ENCODE measurements around the gene LRMDA.

Gene LRMDA

DNA sequence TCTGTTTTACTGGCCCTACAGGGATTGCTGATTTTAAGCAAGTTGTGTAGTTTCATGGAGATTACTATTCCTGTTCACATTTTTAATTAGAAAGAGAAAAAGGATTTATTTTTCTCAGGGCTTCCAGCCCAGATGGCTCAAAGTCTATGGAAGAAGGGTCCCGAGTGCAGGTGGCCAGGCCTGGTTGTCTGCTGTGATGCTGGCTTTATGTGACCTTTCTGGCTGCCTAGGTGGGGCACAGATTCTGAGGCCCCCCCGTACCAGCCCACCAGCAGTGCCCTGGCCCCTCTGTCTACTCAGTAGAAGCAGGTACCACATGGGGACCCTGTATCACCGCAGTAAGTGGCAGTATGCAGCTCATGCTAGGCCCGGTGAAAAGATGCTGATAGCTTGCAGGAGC lies 426.5 kb downstream of the LRMDA start:
- no peak for DNase-seq

DNA sequence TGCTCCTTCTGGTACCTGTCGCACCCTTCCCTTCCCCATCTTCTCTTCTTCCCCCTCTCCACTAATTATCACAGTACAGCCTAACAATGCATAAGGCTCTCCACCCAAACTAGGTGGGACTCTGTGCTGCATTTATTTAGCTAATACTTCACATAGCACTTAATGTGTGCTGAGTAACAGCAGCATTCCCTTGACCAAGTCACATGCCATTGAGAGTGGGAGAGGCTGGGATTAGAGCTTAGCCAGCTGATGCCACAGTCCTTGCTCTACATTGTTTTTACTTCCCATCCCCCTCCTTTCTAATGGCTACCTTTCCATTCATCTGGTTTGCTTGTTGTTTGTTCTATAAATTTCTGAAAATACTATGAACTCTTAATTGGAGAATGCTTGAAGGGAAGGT lies 426.9 kb downstream of the LRMDA start:
- Mint-ChIP-seq H3K9me3 (no peaks in the 10 kb centered on the region), H3K36me3 (no peaks in the 10 kb centered on the region), H3K4me3 (no peak overlapping the region), H3K4me1 (no peaks in the 10 kb centered on the region), H3K27me3 (no peaks in the 10 kb centered on the region), H3K27ac (no peak overlapping the region)
- CTCF ChIA-PET: no interaction called here
- DNase-seq: no peak

More for the DNA sequence above, 426.5 kb downstream of the LRMDA start:
- H3K4me1 Mint-ChIP-seq: no peaks in the 10 kb centered on the region
- H3K4me3 Mint-ChIP-seq: no peak overlapping the region
- H3K27me3 Mint-ChIP-seq: no peaks in the 10 kb centered on the region
- H3K27ac Mint-ChIP-seq: no peak overlapping the region
- no peaks in the 10 kb centered on the region for H3K9me3 Mint-ChIP-seq
- H3K36me3 Mint-ChIP-seq: no peaks in the 10 kb centered on the region
- CTCF ChIA-PET: no interaction called here

DNA sequence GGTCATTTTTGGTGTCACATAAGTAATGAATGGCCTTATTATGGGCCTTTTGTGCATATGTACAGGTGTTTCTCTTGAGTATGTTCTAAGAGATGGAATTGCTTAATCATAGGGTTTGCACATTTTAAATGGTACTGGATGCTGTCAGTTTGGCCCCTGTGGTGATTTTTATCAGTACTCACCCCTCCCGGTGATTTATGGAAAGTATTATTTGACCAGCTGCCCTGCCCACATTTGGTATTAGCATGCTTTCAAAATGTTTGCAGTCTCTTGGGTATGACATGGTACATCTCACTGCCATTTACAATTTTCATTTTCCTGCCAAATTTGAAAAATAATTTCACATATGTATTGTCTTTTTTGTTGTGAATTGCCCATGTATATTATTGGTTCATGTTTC lies 427.7 kb downstream of the LRMDA start:
- CTCF ChIA-PET: no interaction called here
- no peak overlapping the region for H3K4me3 Mint-ChIP-seq
- DNase-seq: no peak
- no peaks in the 10 kb centered on the region for H3K27me3 Mint-ChIP-seq
- H3K4me1 Mint-ChIP-seq: no peaks in the 10 kb centered on the region
- no peaks in the 10 kb centered on the region for H3K36me3 Mint-ChIP-seq
- H3K27ac Mint-ChIP-seq: no peak overlapping the region
- H3K9me3 Mint-ChIP-seq: no peaks in the 10 kb centered on the region

DNA sequence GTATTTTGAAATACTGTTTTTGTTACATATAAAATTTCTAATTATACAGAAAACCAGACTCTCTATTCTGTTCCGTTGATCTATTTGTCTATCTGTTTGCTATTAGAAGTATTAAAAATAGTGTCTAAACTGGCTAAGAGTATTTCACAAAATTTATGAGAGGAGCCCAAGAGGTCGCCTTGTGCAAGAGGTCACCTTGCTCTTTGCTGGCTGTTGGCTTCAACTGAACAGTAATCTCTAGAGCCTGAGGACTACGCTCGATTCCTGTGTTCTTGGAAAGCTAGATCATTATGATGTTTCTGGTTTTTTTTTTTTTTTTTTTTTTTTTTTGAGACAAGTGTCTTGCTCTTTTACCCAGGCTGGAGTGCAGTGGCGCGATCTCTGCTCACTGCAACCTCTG lies 428.6 kb downstream of the LRMDA start:
- DNase-seq: no peak
- Mint-ChIP-seq H3K27me3 (no peaks in the 10 kb centered on the region), H3K4me1 (no peaks in the 10 kb centered on the region), H3K27ac (no peak overlapping the region), H3K4me3 (no peak overlapping the region), H3K9me3 (no peaks in the 10 kb centered on the region), H3K36me3 (no peaks in the 10 kb centered on the region)
- CTCF ChIA-PET: no interaction called here

DNA sequence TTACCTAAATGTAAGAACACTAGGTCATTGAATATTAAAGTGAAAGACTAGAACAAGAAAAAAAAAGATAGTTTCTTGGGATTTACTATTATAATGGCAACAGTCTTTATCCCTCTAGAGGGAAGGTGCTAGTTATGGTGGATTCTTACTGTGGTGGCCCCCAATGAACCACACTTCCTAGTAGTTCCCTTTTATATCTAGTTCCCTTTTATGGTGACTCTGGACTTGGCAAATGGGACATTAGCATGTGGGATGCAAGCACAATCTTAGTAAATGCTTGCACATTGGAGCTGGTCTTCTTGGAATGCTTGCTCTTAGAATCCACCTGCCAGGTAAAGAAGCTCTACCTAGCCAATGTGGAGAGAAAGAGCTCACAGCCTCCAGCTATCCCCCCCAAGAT lies 430.2 kb downstream of the LRMDA start:
- no peaks in the 10 kb centered on the region for H3K4me1 Mint-ChIP-seq
- H3K27ac Mint-ChIP-seq: no peak overlapping the region
- no peaks in the 10 kb centered on the region for H3K27me3 Mint-ChIP-seq
- H3K4me3 Mint-ChIP-seq: no peak overlapping the region
- no peaks in the 10 kb centered on the region for H3K36me3 Mint-ChIP-seq
- H3K9me3 Mint-ChIP-seq: no peaks in the 10 kb centered on the region
- CTCF ChIA-PET: no interaction called here
- no peak for DNase-seq

DNA sequence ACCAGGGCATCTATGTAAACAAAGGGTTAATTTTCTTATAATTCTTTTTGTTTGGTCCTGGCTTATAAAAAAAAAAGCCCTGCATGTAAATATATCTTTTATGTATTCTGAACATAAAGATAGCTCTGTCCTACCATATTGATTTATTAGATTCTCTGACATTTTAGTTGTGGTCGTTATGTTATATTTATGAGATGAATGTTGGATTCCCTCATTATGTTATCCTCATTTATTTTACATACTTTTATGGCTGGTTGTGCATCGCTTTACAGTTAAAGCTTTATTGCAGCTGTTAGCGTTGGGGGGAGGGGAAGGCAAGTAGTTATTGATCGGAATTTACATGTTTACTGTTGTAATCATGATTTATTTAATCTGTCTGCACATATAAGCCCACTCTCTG lies 431.5 kb downstream of the LRMDA start:
- no peaks in the 10 kb centered on the region for H3K4me1 Mint-ChIP-seq
- H3K36me3 Mint-ChIP-seq: no peaks in the 10 kb centered on the region
- H3K27me3 Mint-ChIP-seq: no peaks in the 10 kb centered on the region
- no peak overlapping the region for H3K4me3 Mint-ChIP-seq
- no peak overlapping the region for H3K27ac Mint-ChIP-seq
- CTCF ChIA-PET: no interaction called here
- no peaks in the 10 kb centered on the region for H3K9me3 Mint-ChIP-seq
- no peak for DNase-seq

DNA sequence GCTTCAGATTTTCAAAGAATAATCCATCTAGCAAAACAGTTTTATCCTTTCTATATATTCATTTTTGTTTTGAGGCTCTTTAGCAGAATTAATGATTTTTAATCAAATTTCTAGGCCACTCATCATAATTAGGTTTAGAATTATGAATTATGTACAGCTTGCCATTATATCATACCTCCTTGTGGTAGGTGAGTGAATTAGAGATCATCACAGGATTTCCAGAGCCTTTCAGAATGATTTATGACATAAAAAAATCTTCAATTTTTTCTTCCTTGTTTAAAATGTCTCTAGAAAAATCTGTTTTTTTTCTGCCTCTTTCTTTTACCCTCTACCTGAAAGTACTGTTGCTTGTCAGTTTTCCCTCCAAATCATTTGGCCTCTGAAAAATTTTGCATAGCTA lies 433.3 kb downstream of the LRMDA start:
- Mint-ChIP-seq H3K9me3 (no peaks in the 10 kb centered on the region), H3K27ac (no peak overlapping the region), H3K36me3 (no peaks in the 10 kb centered on the region), H3K4me3 (no peak overlapping the region), H3K4me1 (no peaks in the 10 kb centered on the region), H3K27me3 (no peaks in the 10 kb centered on the region)
- CTCF ChIA-PET: no interaction called here
- no peak for DNase-seq

DNA sequence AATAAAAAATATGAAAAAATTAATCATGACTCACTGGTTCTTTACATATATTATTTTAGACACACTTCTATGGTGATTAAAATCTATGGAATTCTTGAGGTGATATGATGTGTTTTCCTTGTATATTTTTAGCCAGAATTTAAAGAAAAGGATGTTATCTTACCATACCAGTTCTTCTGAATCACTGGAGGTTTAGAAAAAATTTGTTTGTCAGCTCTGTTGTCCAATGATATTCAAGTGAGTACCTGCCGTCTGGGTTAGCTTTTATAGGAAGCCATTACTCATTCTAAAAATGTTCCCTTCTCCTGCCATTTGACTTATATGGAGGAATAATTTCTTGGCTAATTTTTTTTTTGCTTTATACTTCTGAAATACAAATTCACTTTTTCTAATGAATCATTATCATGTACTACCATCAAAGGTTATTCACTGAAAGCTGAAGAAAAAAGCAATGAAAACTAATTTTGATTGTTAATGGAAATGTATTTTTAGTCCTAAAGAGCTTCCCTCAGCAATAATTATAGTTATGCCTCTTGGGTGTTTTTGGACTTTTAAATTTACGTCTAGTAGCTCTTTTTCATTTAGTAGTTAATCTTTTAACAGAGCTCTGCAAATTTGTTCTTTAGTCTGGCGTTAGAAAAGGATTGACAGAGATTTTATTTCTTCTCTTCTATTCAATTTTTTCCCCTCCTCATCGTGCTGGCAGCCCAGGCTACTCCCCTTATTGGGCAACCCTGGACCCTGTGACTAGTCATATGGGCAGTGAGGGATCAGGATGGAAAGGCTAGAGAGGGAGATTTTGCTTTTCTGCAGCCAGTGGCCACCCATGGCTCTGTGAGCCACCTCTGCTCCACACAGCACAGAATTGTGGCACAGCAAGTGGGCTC lies 434.2 kb downstream of the LRMDA start:
- Mint-ChIP-seq H3K4me1 (no peaks in the 10 kb centered on the region), H3K4me3 (no peak overlapping the region), H3K27me3 (no peaks in the 10 kb centered on the region), H3K36me3 (no peaks in the 10 kb centered on the region), H3K27ac (no peak overlapping the region), H3K9me3 (no peaks in the 10 kb centered on the region)
- DNase-seq: no peak
- CTCF ChIA-PET: no interaction called here

DNA sequence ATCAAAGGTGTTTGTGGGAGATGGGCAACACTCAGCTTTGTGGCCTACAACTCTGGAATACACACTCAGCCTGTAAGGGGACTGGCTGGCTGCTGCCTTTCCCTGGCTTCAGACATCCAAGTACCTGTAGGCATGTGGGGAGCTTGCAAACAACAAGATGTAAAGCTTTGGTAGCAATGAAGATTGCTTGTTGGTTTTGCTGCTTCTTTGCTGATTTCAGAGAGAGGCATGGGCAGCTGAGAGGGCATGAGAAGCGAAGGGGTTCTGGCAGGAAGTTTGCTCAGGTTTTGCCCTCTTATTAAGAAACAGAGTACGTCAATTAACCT lies 434.8 kb downstream of the LRMDA start:
- Mint-ChIP-seq H3K4me1 (no peaks in the 10 kb centered on the region), H3K36me3 (no peaks in the 10 kb centered on the region)
- CTCF ChIA-PET: no interaction called here

DNA sequence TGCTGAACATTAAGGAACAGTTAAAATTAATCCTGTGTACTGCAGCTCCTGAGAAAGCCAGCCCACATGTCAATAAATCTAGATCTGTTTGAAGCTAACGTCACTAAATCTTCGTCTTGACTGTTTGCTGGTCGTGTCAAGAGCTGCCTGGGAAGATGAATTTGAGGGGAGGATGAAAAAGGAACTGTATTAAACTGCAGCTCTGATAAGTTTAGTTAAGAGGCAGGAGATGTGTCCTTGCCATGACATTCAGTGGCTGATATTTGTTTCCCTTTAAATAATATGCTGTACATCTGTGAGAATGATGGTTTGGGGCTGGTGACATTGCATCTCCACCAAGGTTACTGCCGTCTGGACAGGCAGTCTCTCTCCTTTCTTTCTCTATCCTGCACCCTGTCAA lies 435.3 kb downstream of the LRMDA start:
- H3K9me3 Mint-ChIP-seq: no peaks in the 10 kb centered on the region
- no peaks in the 10 kb centered on the region for H3K36me3 Mint-ChIP-seq
- no peak overlapping the region for H3K27ac Mint-ChIP-seq
- DNase-seq: no peak
- CTCF ChIA-PET: no interaction called here
- H3K27me3 Mint-ChIP-seq: no peaks in the 10 kb centered on the region
- no peak overlapping the region for H3K4me3 Mint-ChIP-seq
- H3K4me1 Mint-ChIP-seq: no peaks in the 10 kb centered on the region

More for the DNA sequence above, 434.8 kb downstream of the LRMDA start:
- Mint-ChIP-seq H3K27ac (no peak overlapping the region), H3K9me3 (no peaks in the 10 kb centered on the region), H3K27me3 (no peaks in the 10 kb centered on the region), H3K4me3 (no peak overlapping the region)
- no peak for DNase-seq

DNA sequence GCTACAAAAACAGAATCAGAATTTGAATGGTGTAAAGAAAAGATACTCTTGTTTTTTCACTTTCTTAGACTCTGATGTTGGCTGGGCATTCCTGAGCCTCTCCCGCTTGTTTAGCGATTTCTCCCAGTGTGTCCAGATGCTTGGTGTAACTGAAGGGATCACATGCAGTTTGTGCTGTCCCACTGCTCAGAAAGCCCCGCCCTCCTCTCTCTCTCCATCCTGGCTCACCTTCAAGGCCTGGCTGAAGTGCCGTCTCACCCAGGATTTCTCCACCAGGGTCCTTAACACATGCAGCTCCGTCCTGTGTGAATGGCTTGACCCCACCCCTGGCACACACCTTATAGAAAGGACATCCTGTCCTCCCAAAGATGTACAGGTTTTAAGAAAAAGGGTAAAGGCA lies 437.1 kb downstream of the LRMDA start:
- H3K4me1 Mint-ChIP-seq: no peaks in the 10 kb centered on the region
- CTCF ChIA-PET: no interaction called here
- H3K9me3 Mint-ChIP-seq: no peaks in the 10 kb centered on the region
- DNase-seq: no peak
- no peaks in the 10 kb centered on the region for H3K36me3 Mint-ChIP-seq
- H3K27me3 Mint-ChIP-seq: no peaks in the 10 kb centered on the region
- no peak overlapping the region for H3K4me3 Mint-ChIP-seq
- no peak overlapping the region for H3K27ac Mint-ChIP-seq

DNA sequence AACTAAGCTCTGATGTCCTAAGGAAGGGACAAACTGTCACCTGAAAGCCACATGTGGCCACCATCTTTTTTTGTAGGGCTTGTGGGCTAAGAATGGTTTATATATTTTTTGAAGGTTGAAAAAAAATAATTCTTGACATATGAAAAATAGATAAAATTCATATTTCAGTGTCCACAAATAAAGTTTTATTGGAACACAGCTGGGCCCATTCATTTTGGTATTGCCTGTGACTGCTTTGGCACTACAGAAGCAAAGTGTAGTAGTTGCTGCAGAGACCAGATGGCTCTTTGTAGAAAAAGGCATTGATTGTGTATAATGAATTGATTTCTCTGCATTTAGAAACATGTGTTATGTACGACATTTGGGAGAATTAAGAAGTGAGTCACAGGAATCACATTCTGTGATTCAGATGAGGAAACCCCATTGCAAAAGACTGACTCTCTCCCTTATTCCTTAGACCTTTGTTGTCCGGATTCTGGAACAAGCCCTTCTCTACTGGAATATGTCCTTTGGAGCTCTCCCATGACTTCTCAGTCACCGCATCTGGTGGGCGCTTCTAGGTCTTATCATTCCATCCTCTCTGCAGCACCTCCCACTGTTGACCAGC lies 438.7 kb downstream of the LRMDA start:
- no peak overlapping the region for H3K27ac Mint-ChIP-seq
- CTCF ChIA-PET: no interaction called here
- H3K4me3 Mint-ChIP-seq: no peak overlapping the region
- H3K36me3 Mint-ChIP-seq: no peaks in the 10 kb centered on the region
- DNase-seq: no peak
- no peaks in the 10 kb centered on the region for H3K4me1 Mint-ChIP-seq
- no peaks in the 10 kb centered on the region for H3K9me3 Mint-ChIP-seq
- no peaks in the 10 kb centered on the region for H3K27me3 Mint-ChIP-seq

DNA sequence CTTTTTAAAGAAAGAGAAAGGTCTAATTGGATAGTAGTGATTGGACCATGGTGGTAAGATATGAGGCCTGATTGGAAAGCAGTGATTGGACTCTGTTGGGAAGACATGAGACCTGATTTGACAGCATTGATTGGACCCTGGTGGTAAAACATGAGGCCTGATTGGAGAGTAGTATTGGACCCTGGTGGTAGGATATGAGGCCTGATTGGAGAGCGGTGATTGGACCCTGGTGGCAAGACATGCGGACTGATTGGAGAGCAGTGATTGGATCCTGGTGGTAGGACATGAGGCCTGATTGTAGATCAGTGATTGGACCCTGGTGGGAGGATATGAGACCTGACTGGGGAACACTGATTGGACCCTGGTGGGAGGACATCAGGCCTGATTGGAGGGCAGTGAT lies 444.3 kb downstream of the LRMDA start:
- Mint-ChIP-seq H3K36me3 (no peaks in the 10 kb centered on the region), H3K27me3 (no peaks in the 10 kb centered on the region), H3K4me1 (no peaks in the 10 kb centered on the region), H3K27ac (no peak overlapping the region), H3K9me3 (no peaks in the 10 kb centered on the region), H3K4me3 (no peak overlapping the region)
- DNase-seq: no peak
- CTCF ChIA-PET: no interaction called here

DNA sequence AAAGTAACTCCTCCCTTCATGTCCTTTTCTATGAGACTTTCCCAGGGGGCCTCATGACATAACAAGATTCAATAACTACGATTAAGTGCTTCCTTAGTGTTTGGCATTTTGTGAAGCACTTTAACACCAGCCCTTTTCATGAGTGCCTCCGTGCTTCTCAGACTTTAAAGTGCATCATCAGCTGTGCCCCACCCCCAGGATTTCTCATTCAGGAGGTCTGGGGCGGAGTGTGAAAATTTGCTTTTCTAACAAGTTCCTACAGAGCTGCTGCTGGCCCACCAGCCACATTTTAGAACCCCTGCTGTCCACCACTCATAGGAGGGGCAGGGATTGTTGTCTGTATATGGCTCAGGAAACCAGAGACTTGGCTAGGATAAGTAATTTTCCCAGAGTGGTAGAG lies 445.3 kb downstream of the LRMDA start:
- Mint-ChIP-seq H3K36me3 (no peaks in the 10 kb centered on the region), H3K27me3 (no peaks in the 10 kb centered on the region)
- CTCF ChIA-PET: interaction anchor here (0.9 kb wide), 1 partner anchor 8 kb away, joined by 3 read pairs; no protein-coding TSS in a partner anchor

DNA sequence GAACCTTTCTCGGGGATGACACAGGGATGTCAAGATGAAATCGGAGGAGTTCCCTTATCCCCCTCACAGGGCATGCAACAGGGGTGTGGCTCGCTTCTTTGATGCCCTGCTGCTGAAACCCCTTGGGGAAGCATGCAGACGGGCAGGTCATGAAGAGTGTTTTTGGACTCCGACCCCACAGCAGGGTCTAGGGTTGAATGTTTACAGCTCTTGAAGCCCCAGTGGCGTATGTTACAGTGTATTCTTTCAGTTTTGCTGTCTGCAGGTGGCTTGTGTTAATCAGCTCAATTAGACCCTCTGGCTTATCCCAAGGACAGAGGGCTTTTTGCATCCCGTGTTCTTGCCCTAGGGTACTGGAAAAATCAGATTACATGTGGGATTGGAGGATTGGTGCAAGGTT lies 446.5 kb downstream of the LRMDA start:
- Mint-ChIP-seq H3K36me3 (no peaks in the 10 kb centered on the region), H3K27me3 (no peaks in the 10 kb centered on the region), H3K27ac (no peak overlapping the region), H3K9me3 (no peaks in the 10 kb centered on the region), H3K4me1 (no peaks in the 10 kb centered on the region), H3K4me3 (no peak overlapping the region)
- CTCF ChIA-PET: no interaction called here
- no peak for DNase-seq

More for the DNA sequence above, 445.3 kb downstream of the LRMDA start:
- no peak for DNase-seq
- Mint-ChIP-seq H3K4me3 (no peak overlapping the region), H3K9me3 (no peaks in the 10 kb centered on the region), H3K27ac (no peak overlapping the region), H3K4me1 (no peaks in the 10 kb centered on the region)
